H9 (cell line): ENCODE data around the gene RNU4-1. TPM values are rescaled to one million over a fixed set of nuclear protein-coding genes. Genes with fewer than 3 reads are reported as not detected.
"Not testable (repeated sequence)": the region's sequence is repeated elsewhere in the genome, so short reads cannot be mapped to it uniquely, and the experiment has no call there.

Source experiments
- DNase-seq: peaks from one replicate; pipeline ENCODE4 v3.0.0-alpha.2; 2017
- H2AFZ ChIP-seq: one replicate; pipeline ENCODE4 v1.6.1; 2013; ENCODE audit warnings: mild to moderate bottlenecking, low read length, control low read depth, moderate library complexity
- H2AK5ac ChIP-seq: 2 replicates; pipeline ENCODE4 v1.6.1; 2013; ENCODE audit warnings: low read length, control low read depth, mixed read lengths; ENCODE audit not compliant: insufficient read length
- H2BK120ac ChIP-seq: one replicate; pipeline ENCODE4 v1.6.1; 2013; ENCODE audit warnings: low read depth, mild to moderate bottlenecking, low read length, control low read depth, inconsistent platforms; ENCODE audit not compliant: poor library complexity, severe bottlenecking
- H2BK12ac ChIP-seq: 2 replicates; pipeline ENCODE4 v1.6.1; 2013; ENCODE audit warnings: low read length, control low read depth, mixed read lengths, low read depth; ENCODE audit not compliant: insufficient read length
- H2BK15ac ChIP-seq: 2 replicates; pipeline ENCODE4 v1.6.1; 2013; ENCODE audit warnings: low read depth, low read length, control low read depth
- H2BK20ac ChIP-seq: one replicate; pipeline ENCODE4 v1.6.1; 2013; ENCODE audit warnings: low read depth, mild to moderate bottlenecking, low read length, control low read depth, inconsistent platforms; ENCODE audit not compliant: poor library complexity, severe bottlenecking
- H2BK5ac ChIP-seq: 2 replicates; pipeline ENCODE4 v1.6.1; 2013; ENCODE audit warnings: low read length, control low read depth, mixed read lengths; ENCODE audit not compliant: insufficient read length
- H3K14ac ChIP-seq: 2 replicates; pipeline ENCODE4 v1.6.1; 2013; ENCODE audit warnings: low read length, control low read depth; ENCODE audit not compliant: insufficient read depth
- H3K18ac ChIP-seq: 2 replicates; pipeline ENCODE4 v1.6.1; 2013; ENCODE audit warnings: low read depth, mild to moderate bottlenecking, mixed read lengths, low read length, control low read depth; ENCODE audit not compliant: insufficient read length
- H3K23ac ChIP-seq: 2 replicates; pipeline ENCODE4 v1.6.1; 2013; ENCODE audit warnings: low read length, control low read depth, mixed read lengths, low read depth; ENCODE audit not compliant: insufficient read length
- H3K23me2 ChIP-seq: 2 replicates; pipeline ENCODE4 v1.6.1; 2013; ENCODE audit warnings: low read depth, mild to moderate bottlenecking, mixed read lengths, low read length, control low read depth; ENCODE audit not compliant: insufficient read length, poor library complexity, severe bottlenecking
- H3K27ac ChIP-seq: 2 replicates; pipeline ENCODE4 v1.5.1; 2013; ENCODE audit warnings: low read length, control low read depth, mixed read lengths, low read depth; ENCODE audit not compliant: insufficient read length
- H3K27me3 ChIP-seq: 2 replicates; pipeline ENCODE4 v1.6.1; 2013; ENCODE audit warnings: low read length, control low read depth, inconsistent platforms; ENCODE audit not compliant: insufficient read depth
- H3K4ac ChIP-seq: 2 replicates; pipeline ENCODE4 v1.6.1; 2013; ENCODE audit warnings: low read depth, mild to moderate bottlenecking, control low read depth, inconsistent platforms, low read length, moderate library complexity
- H3K4me1 ChIP-seq: 2 replicates; pipeline ENCODE4 v1.6.1; 2013; ENCODE audit warnings: low read length, control low read depth, inconsistent platforms; ENCODE audit not compliant: insufficient read depth
- H3K4me2 ChIP-seq: 2 replicates; pipeline ENCODE4 v1.6.1; 2013; ENCODE audit warnings: low read length, control low read depth, mixed read lengths; ENCODE audit not compliant: insufficient read length, insufficient read depth
- H3K56ac ChIP-seq: 2 replicates; pipeline ENCODE4 v1.6.1; 2013; ENCODE audit warnings: low read depth, mild to moderate bottlenecking, mixed read lengths, low read length, control low read depth; ENCODE audit not compliant: insufficient read length
- H3K79me1 ChIP-seq: 2 replicates; pipeline ENCODE4 v1.6.1; 2013; ENCODE audit warnings: low read depth, mild to moderate bottlenecking, moderate library complexity, low read length, control low read depth, inconsistent platforms; ENCODE audit not compliant: insufficient read depth, poor library complexity, severe bottlenecking
- H3K79me2 ChIP-seq: 2 replicates; pipeline ENCODE4 v1.6.1; 2013; ENCODE audit warnings: low read length, control low read depth, inconsistent platforms; ENCODE audit not compliant: insufficient read depth
- H3K9ac ChIP-seq: 2 replicates; pipeline ENCODE4 v1.6.1; 2013; ENCODE audit warnings: low read length, control low read depth, mixed read lengths; ENCODE audit not compliant: insufficient read length; ENCODE audit errors: extremely low read depth
- H3K9me3 ChIP-seq: one replicate; pipeline ENCODE4 v1.6.1; 2013; ENCODE audit warnings: low read depth, low read length, inconsistent platforms; ENCODE audit not compliant: control insufficient read depth
- H3T11ph ChIP-seq: one replicate; pipeline ENCODE4 v1.6.1; 2013; ENCODE audit warnings: mild to moderate bottlenecking, low read length, control low read depth, inconsistent platforms
- H4K20me1 ChIP-seq: one replicate; pipeline ENCODE4 v1.6.1; 2013; ENCODE audit not compliant: control insufficient read depth, insufficient read length, insufficient read depth
- H4K5ac ChIP-seq: 2 replicates; pipeline ENCODE4 v1.6.1; 2013; ENCODE audit warnings: low read depth, mild to moderate bottlenecking, mixed read lengths, low read length, control low read depth; ENCODE audit not compliant: insufficient read length
- H4K8ac ChIP-seq: replicated peaks from 2 replicates; pipeline ENCODE4 v1.6.1; 2013; ENCODE audit warnings: low read length, control low read depth, mixed read lengths, low read depth; ENCODE audit not compliant: insufficient read length
- H4K91ac ChIP-seq: 2 replicates; pipeline ENCODE4 v1.6.1; 2013; ENCODE audit warnings: low read depth, mild to moderate bottlenecking, moderate library complexity, mixed read lengths, low read length, control low read depth; ENCODE audit not compliant: insufficient read length
- H3K27ac Mint-ChIP-seq, 3 experiments: 2 replicates in 2 of 3; 3 replicates in 1 of 3; pipeline ENCODE4 v1.8.0; 2020 to 2021; ENCODE audit warnings: mixed read lengths in 3 of 3, mild to moderate bottlenecking in 1 of 3, moderate library complexity in 1 of 3
- H3K27me3 Mint-ChIP-seq: 2 replicates; pipeline ENCODE4 v1.8.0; 2021; ENCODE audit warnings: low read depth, mild to moderate bottlenecking, moderate library complexity, mixed read lengths
- H3K36me3 Mint-ChIP-seq, 3 experiments: 2 replicates in 2 of 3; 3 replicates in 1 of 3; pipeline ENCODE4 v1.8.0; 2020 to 2021; ENCODE audit warnings: low read depth in 3 of 3, mixed read lengths in 3 of 3; ENCODE audit not compliant: insufficient read depth in 1 of 3
- H3K4me1 Mint-ChIP-seq, 2 experiments: 2 replicates each; pipeline ENCODE4 v1.8.0; 2020; ENCODE audit warnings: mixed read lengths in 2 of 2
- H3K4me3 Mint-ChIP-seq, 2 experiments: 2 replicates in 1 of 2; 3 replicates in 1 of 2; pipeline ENCODE4 v1.8.0; 2020 to 2021; ENCODE audit warnings: mild to moderate bottlenecking in 2 of 2, mixed read lengths in 2 of 2, moderate library complexity in 1 of 2
- H3K9me3 Mint-ChIP-seq, 2 experiments: 2 replicates in 1 of 2; 3 replicates in 1 of 2; pipeline ENCODE4 v1.8.0; 2020; ENCODE audit warnings: mild to moderate bottlenecking in 2 of 2, mixed read lengths in 2 of 2, moderate library complexity in 1 of 2
- CTCF ChIP-seq: fragments of 200-600 bp; sonication (generic); conservative IDR thresholded peaks from 3 replicates; pipeline ENCODE4 v1.8.0; 2021; ENCODE audit warnings: antibody characterized with exemption, mild to moderate bottlenecking
- WGBS: extraction: QIAGEN DNeasy Blood & Tissue Kit; methylation state at CpG from one replicate; pipeline ENCODE4 v1.1.7; 2013; ENCODE audit warnings: missing lambda C conversion rate, low lambda C conversion rate, mixed read lengths; ENCODE audit not compliant: insufficient read length; ENCODE audit errors: extremely low coverage; 5-methylcytosine and 5-hydroxymethylcytosine counted together
- total RNA-seq: library from RNA; stranded (reverse); gene quantifications from 2 replicates; pipeline ENCODE4 v1.2.1, GENCODE V29; 2021

Gene RNU4-1
- total RNA-seq, 1 experiment from 2014 or later, result 3,262 TPM

DNA sequence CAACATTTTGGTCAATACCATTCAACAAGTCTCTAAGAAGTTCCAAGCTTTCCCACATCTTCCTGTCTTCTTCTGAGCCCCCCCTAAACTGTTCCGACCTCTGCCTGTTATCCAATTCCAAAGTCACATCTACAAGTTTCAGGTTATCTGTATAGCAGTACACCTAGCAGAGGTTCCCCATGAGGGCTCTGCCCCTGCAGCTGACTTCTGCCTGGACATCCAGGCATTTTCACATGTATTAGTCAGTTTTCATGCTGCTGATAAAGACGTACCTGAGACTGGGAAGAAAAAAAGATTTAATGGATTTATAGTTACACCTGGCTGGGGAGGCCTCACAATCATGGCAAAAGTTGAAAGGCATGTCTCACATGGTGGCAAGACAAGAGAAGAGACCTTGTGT, 44.7 kb upstream of the RNU4-1 start:
- Histone ChIP-seq H4K8ac (no peak overlapping the region), H2BK120ac (no peak overlapping the region), H2BK5ac (no peak overlapping the region), H3K27me3 (no peaks in the 10 kb centered on the region), H3K23me2 (no peaks in the 10 kb centered on the region), H2BK15ac (no peak overlapping the region), H3K4me2 (no peak overlapping the region), H4K91ac (no peak overlapping the region), H4K5ac (no peak overlapping the region), H2AK5ac (no peak overlapping the region), H3K79me1 (no peaks in the 10 kb centered on the region), H2BK12ac (no peak overlapping the region), H2AFZ (no peak overlapping the region), H2BK20ac (no peak overlapping the region), H3K9me3 (peaks cover 4% of the 10 kb centered on the region), H4K20me1 (no peaks in the 10 kb centered on the region), H3K4ac (no peak overlapping the region), H3K4me1 (no peaks in the 10 kb centered on the region), H3K18ac (no peak overlapping the region), H3K56ac (no peak overlapping the region), H3K9ac (no peak overlapping the region), H3T11ph (no peak overlapping the region), H3K27ac (no peak overlapping the region), H3K23ac (no peak overlapping the region), H3K14ac (no peak overlapping the region), H3K79me2 (no peaks in the 10 kb centered on the region)
- Mint-ChIP-seq H3K36me3 (peaks cover 6 to 20% (median 13%) of the 10 kb centered on the region in 3 experiments), H3K27ac (no peak overlapping the region), H3K4me1 (peaks cover 0 to 11% of the 10 kb centered on the region in 2 experiments; a peak in 2 of 4 replicates), H3K4me3 (no peak overlapping the region), H3K27me3 (peaks cover 16% of the 10 kb centered on the region), H3K9me3 (peaks cover 29% of the 10 kb centered on the region in 2 experiments)
- DNase-seq, result no peak
- WGBS, result no CpG with 5 or more reads among the region's 2 CpGs
- TF ChIP-seq CTCF, result no peak

GRCh38 chr12:120336392-120336791, 43.4 kb upstream of the RNU4-1 start:
- H3K79me2 ChIP-seq, H2BK15ac ChIP-seq, H4K5ac ChIP-seq, H4K91ac ChIP-seq, H3K23ac ChIP-seq, H3K4me2 ChIP-seq, H3K18ac ChIP-seq, H3K56ac ChIP-seq, H3K27me3 ChIP-seq, H3K4ac ChIP-seq, H3K4me1 Mint-ChIP-seq, H3K27ac Mint-ChIP-seq, H3T11ph ChIP-seq, H2BK20ac ChIP-seq, H3K14ac ChIP-seq, H3K4me3 Mint-ChIP-seq, H3K27ac ChIP-seq, H4K20me1 ChIP-seq, DNase-seq, H3K9ac ChIP-seq, H2AFZ ChIP-seq, H2AK5ac ChIP-seq, H3K79me1 ChIP-seq, H2BK120ac ChIP-seq, H2BK12ac ChIP-seq, H3K23me2 ChIP-seq, H3K4me1 ChIP-seq, H4K8ac ChIP-seq, H2BK5ac ChIP-seq, H3K9me3 ChIP-seq: not testable (repeated sequence)
- no CpG with 5 or more reads among the region's 2 CpGs for WGBS
- Mint-ChIP-seq H3K27me3 (peaks cover 22% of the 10 kb centered on the region), H3K9me3 (peaks cover 29% of the 10 kb centered on the region in 2 experiments), H3K36me3 (peaks cover 6 to 20% (median 13%) of the 10 kb centered on the region in 3 experiments)
